Endothelial cell of umbilical vein (primary cell): ENCODE measurements around the gene A1BG.

Experiments
- EZH2 ChIP-seq: IDR thresholded peaks from 2 replicates; pipeline ENCODE4 v1.6.1; 2012; ENCODE audit warnings: borderline replicate concordance, low read depth, mild to moderate bottlenecking, moderate library complexity, low read length, inconsistent platforms; ENCODE audit not compliant: severe bottlenecking
- FOS ChIP-seq: IDR thresholded peaks from 2 replicates; pipeline ENCODE4 v1.6.1; 2011; ENCODE audit warnings: mild to moderate bottlenecking, low read length, moderate library complexity, borderline replicate concordance; ENCODE audit not compliant: insufficient read depth
- GATA2 ChIP-seq: IDR thresholded peaks from 2 replicates; pipeline ENCODE4 v1.7.0; 2011; ENCODE audit warnings: low read depth, mild to moderate bottlenecking, moderate library complexity, mixed read lengths, low read length; ENCODE audit not compliant: insufficient read length, insufficient read depth
- JUN ChIP-seq: IDR thresholded peaks from 2 replicates; pipeline ENCODE4 v1.6.1; 2011; ENCODE audit warnings: borderline replicate concordance, low read depth; ENCODE audit not compliant: insufficient read length, insufficient read depth
- MAX ChIP-seq: IDR thresholded peaks from 2 replicates; pipeline ENCODE4 v1.6.1; 2011; ENCODE audit not compliant: insufficient read depth, insufficient read length
- MYC ChIP-seq: IDR thresholded peaks from one replicate; pipeline ENCODE4 v1.6.1; 2011; ENCODE audit warnings: mild to moderate bottlenecking, low read depth, low read length
- POLR2A ChIP-seq: IDR thresholded peaks from 2 replicates; pipeline ENCODE4 v1.6.1; 2012; ENCODE audit warnings: low read depth, mild to moderate bottlenecking, control low read depth, low read length
- POLR2AphosphoS5 ChIP-seq: IDR thresholded peaks from 2 replicates; pipeline ENCODE4 v1.6.1; 2012; ENCODE audit warnings: low read depth, mild to moderate bottlenecking, control low read depth, low read length, moderate library complexity; ENCODE audit not compliant: insufficient read depth
- TF ChIP-seq, protein P1 (sequence below), 2 donors: IDR thresholded peaks; 1 replicate in 1 of 2; 2 replicates in 1 of 2; pipeline ENCODE4 v1.5.1; 2011; ENCODE audit warnings: low read length in 2 of 2, mild to moderate bottlenecking in 2 of 2, moderate library complexity in 2 of 2, control low read depth in 1 of 2, inconsistent platforms in 1 of 2, low read depth in 1 of 2; ENCODE audit not compliant: insufficient read depth in 1 of 2; ENCODE audit errors: extremely low read depth in 1 of 2

- TF ChIP-seq JUN (no peak), POLR2AphosphoS5 (no peak), MYC (no peak), MAX (no peak), POLR2A (no peak), EZH2 (no peak), FOS (no peak), GATA2 (no peak)
- TF ChIP-seq, protein P1, sequence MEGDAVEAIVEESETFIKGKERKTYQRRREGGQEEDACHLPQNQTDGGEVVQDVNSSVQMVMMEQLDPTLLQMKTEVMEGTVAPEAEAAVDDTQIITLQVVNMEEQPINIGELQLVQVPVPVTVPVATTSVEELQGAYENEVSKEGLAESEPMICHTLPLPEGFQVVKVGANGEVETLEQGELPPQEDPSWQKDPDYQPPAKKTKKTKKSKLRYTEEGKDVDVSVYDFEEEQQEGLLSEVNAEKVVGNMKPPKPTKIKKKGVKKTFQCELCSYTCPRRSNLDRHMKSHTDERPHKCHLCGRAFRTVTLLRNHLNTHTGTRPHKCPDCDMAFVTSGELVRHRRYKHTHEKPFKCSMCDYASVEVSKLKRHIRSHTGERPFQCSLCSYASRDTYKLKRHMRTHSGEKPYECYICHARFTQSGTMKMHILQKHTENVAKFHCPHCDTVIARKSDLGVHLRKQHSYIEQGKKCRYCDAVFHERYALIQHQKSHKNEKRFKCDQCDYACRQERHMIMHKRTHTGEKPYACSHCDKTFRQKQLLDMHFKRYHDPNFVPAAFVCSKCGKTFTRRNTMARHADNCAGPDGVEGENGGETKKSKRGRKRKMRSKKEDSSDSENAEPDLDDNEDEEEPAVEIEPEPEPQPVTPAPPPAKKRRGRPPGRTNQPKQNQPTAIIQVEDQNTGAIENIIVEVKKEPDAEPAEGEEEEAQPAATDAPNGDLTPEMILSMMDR (IDR thresholded peaks at IDR 0.05; ENCODE audit: extremely low read depth in 1 of 2, insufficient read depth in 1 of 2, low read depth in 1 of 2, low read length in 2 of 2): no peak
These were observed 34.1 kb downstream of the A1BG start for GRCh38 chr19:58319241-58319640.
